ENCODE measurements around the gene RAB1B. TPM values are rescaled to one million over a fixed set of nuclear protein-coding genes. Genes with fewer than 3 reads are reported as not detected.

The RAB1B gene
- total and polyA plus RNA-seq, 2 donors (not counting 1 experiment from before 2014, with no cell fraction given), result 77.1 to 77.8 TPM

DNA sequence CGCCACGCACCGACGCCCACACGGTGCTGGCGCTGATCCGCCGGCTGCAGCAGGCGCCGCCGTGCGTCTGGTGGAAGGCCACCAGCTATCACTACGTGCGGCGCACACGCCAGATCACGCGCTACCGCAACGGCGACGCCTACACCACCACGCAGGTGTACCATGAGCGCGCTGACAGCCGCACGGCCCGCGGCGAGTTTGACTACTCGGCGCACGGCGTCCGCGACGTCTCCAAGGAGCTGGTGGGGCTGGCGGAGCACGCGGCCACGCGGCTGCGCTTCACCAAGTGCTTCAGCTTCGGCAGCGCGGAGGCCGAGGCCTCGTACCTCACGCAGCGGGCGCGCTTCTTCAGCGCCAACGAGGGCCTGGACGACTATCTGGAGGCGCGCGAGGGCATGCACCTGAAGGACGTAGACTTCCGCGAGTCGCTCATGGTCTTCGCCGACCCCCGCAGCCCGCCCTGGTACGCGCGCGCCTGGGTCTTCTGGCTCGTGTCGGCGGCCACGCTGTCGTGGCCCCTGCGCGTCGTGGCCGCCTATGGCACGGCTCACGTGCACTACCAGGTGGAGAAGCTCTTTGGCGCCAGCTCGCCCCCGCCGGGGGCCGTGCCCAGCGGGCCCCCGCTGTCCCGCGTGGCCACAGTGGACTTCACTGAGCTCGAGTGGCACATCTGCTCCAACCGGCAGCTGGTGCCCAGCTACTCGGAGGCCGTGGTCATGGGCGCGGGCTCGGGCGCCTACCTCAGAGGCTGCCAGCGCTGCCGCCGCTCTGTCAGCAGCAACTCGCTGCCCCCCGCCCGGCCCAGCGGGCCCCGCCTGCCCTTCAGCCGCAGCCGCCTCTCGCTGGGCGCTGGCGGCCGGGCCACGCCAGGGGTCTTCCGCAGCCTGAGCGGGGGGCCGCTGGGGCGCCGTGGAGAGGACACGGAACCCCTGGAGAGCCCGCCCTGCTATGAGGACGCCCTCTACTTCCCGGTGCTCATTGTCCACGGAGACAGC is 26.5 kb downstream of the RAB1B start:
- no peak overlapping the region for H2AFZ ChIP-seq (ENCODE audit: insufficient read depth, low read depth, low read length, poor library complexity, severe bottlenecking)
- no peaks in the 10 kb centered on the region for H3K9me3 Mint-ChIP-seq (ENCODE audit: insufficient read depth)
- H4K20me1 ChIP-seq (ENCODE audit: control insufficient read depth, insufficient read depth, low read length, poor library complexity, severe bottlenecking), result no peaks in the 10 kb centered on the region
- intact Hi-C loops (cut with micrococcal nuclease), result no loop called here
- H3K4me3 Mint-ChIP-seq, result no peak overlapping the region
- ATAC-seq (ENCODE audit: low read depth) (no peak), DNase-seq (peak; percentile 26)
- H3K27me3 Mint-ChIP-seq, result peaks cover 18% of the 10 kb centered on the region
- H3K4me1 ChIP-seq (ENCODE audit: control insufficient read depth in 2 of 2, insufficient read depth in 2 of 2, low read length in 2 of 2), result peaks cover 18 to 21% of the 10 kb centered on the region in 2 donors
- peaks cover 15% of the 10 kb centered on the region for H3K4me1 Mint-ChIP-seq
- POLR2A ChIA-PET, result no interaction called here
- H3K9me3 ChIP-seq (ENCODE audit: control extremely low read depth in 1 of 3, control insufficient read depth in 2 of 3, insufficient read depth in 1 of 3, low read length in 2 of 3), result peaks cover 0 to 4% (median 0%) of the 10 kb centered on the region in 3 donors
- WGBS (ENCODE audit: insufficient coverage), result 83% methylated on average over 119 of the region's 123 CpGs
- no peak overlapping the region for H3K4me3 ChIP-seq (ENCODE audit: control extremely low read depth in 1 of 5, extremely low read depth in 1 of 5, insufficient read depth in 1 of 5, low read depth in 2 of 5, low read length in 4 of 5)
- no peaks in the 10 kb centered on the region for H3K36me3 ChIP-seq (replicated peaks in 1 of 2; ENCODE audit: control extremely low read depth in 1 of 2, control insufficient read depth in 1 of 2, extremely low read depth in 1 of 2, insufficient read depth in 2 of 2, low read length in 1 of 2)
- H3K79me2 ChIP-seq (ENCODE audit: control insufficient read depth, insufficient read depth, low read length), result no peaks in the 10 kb centered on the region
- peaks cover 2 to 33% (median 15%) of the 10 kb centered on the region in 4 experiments for H3K27me3 ChIP-seq (replicated peaks in 1 of 4; ENCODE audit: control extremely low read depth in 1 of 4, control insufficient read depth in 3 of 4, insufficient read depth in 4 of 4, low read length in 3 of 4)
- CTCF ChIA-PET, result interaction anchor here (0.6 to 2.1 kb wide), 2 partner anchors 17 to 831 kb away, joined by 3 to 8 read pairs; no protein-coding TSS in a partner anchor
- H3K9ac ChIP-seq (ENCODE audit: low read length), result no peak overlapping the region
- H3K4me2 ChIP-seq (replicated peaks; ENCODE audit: low read depth, low read length, poor library complexity, severe bottlenecking), result no peak overlapping the region
- TF ChIP-seq, protein P1, sequence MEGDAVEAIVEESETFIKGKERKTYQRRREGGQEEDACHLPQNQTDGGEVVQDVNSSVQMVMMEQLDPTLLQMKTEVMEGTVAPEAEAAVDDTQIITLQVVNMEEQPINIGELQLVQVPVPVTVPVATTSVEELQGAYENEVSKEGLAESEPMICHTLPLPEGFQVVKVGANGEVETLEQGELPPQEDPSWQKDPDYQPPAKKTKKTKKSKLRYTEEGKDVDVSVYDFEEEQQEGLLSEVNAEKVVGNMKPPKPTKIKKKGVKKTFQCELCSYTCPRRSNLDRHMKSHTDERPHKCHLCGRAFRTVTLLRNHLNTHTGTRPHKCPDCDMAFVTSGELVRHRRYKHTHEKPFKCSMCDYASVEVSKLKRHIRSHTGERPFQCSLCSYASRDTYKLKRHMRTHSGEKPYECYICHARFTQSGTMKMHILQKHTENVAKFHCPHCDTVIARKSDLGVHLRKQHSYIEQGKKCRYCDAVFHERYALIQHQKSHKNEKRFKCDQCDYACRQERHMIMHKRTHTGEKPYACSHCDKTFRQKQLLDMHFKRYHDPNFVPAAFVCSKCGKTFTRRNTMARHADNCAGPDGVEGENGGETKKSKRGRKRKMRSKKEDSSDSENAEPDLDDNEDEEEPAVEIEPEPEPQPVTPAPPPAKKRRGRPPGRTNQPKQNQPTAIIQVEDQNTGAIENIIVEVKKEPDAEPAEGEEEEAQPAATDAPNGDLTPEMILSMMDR (IDR thresholded peaks at IDR 0.05), result no peak
- TF ChIP-seq EZH2 (IDR thresholded peaks at IDR 0.05; ENCODE audit: borderline replicate concordance, insufficient read depth, low read depth, low read length, poor library complexity, severe bottlenecking), result no peak
- no peak overlapping the region for H3K27ac Mint-ChIP-seq
- no peak overlapping the region for H3K27ac ChIP-seq (ENCODE audit: low read length in 2 of 2)

GRCh38 chr11:66297610-66298009 is 29.2 kb downstream of the RAB1B start:
- Histone ChIP-seq H3K79me2 (ENCODE audit: control insufficient read depth, insufficient read depth, low read length) (no peaks in the 10 kb centered on the region), H3K4me2 (replicated peaks; ENCODE audit: low read depth, low read length, poor library complexity, severe bottlenecking) (no peak overlapping the region), H3K27me3 (replicated peaks in 1 of 4; ENCODE audit: control extremely low read depth in 1 of 4, control insufficient read depth in 3 of 4, insufficient read depth in 4 of 4, low read length in 3 of 4) (peaks cover 0 to 13% (median 6%) of the 10 kb centered on the region in 4 experiments), H3K9ac (ENCODE audit: low read length) (no peak overlapping the region), H3K36me3 (replicated peaks in 1 of 2; ENCODE audit: control extremely low read depth in 1 of 2, control insufficient read depth in 1 of 2, extremely low read depth in 1 of 2, insufficient read depth in 2 of 2, low read length in 1 of 2) (no peaks in the 10 kb centered on the region), H3K27ac (ENCODE audit: low read length in 2 of 2) (no peak overlapping the region), H3K9me3 (ENCODE audit: control extremely low read depth in 1 of 3, control insufficient read depth in 2 of 3, insufficient read depth in 1 of 3, low read length in 2 of 3) (peaks cover 0 to under 1% (median 0%) of the 10 kb centered on the region in 3 donors), H4K20me1 (ENCODE audit: control insufficient read depth, insufficient read depth, low read length, poor library complexity, severe bottlenecking) (no peaks in the 10 kb centered on the region), H3K4me3 (ENCODE audit: control extremely low read depth in 1 of 5, extremely low read depth in 1 of 5, insufficient read depth in 1 of 5, low read depth in 2 of 5, low read length in 4 of 5) (no peak overlapping the region), H3K4me1 (ENCODE audit: control insufficient read depth in 2 of 2, insufficient read depth in 2 of 2, low read length in 2 of 2) (peaks cover 2 to 3% of the 10 kb centered on the region in 2 donors), H2AFZ (ENCODE audit: insufficient read depth, low read depth, low read length, poor library complexity, severe bottlenecking) (no peak overlapping the region)
- WGBS (ENCODE audit: insufficient coverage), result 81% methylated on average over 7 of the region's 8 CpGs
- DNase-seq (no peak), ATAC-seq (ENCODE audit: low read depth) (no peak)
- no peak for TF ChIP-seq EZH2 (IDR thresholded peaks at IDR 0.05; ENCODE audit: borderline replicate concordance, insufficient read depth, low read depth, low read length, poor library complexity, severe bottlenecking)
- TF ChIP-seq, protein P1 (IDR thresholded peaks at IDR 0.05), result no peak
- Mint-ChIP-seq H3K27me3 (peaks cover 19% of the 10 kb centered on the region), H3K9me3 (ENCODE audit: insufficient read depth) (no peaks in the 10 kb centered on the region), H3K4me1 (peaks cover 4% of the 10 kb centered on the region), H3K4me3 (no peak overlapping the region), H3K27ac (no peak overlapping the region)
- POLR2A ChIA-PET, result no interaction called here
- intact Hi-C loops (cut with micrococcal nuclease), result no loop called here
- CTCF ChIA-PET, result interaction anchor here (1.1 kb wide), 1 partner anchor 14 kb away, joined by 8 read pairs; no protein-coding TSS in a partner anchor

All from B cell (primary cell).